Fibroblast of lung (primary cell): ENCODE measurements around the gene PDE11A.

ENCODE experiments used
- EZH2 ChIP-seq: IDR thresholded peaks from 2 replicates; pipeline ENCODE4 v1.5.1; 2012; ENCODE audit warnings: low read length, control low read depth, mild to moderate bottlenecking; ENCODE audit errors: missing control alignments
- TF ChIP-seq, protein P1 (sequence below), 2 donors: IDR thresholded peaks in 1 of 2; conservative IDR thresholded peaks in 1 of 2; 1 replicate in 1 of 2; 2 replicates in 1 of 2; pipeline ENCODE4 v1.5.1; 2011 to 2012; ENCODE audit warnings: low read length in 2 of 2, control low read depth in 1 of 2, inconsistent platforms in 1 of 2, low read depth in 1 of 2, mild to moderate bottlenecking in 1 of 2

DNA sequence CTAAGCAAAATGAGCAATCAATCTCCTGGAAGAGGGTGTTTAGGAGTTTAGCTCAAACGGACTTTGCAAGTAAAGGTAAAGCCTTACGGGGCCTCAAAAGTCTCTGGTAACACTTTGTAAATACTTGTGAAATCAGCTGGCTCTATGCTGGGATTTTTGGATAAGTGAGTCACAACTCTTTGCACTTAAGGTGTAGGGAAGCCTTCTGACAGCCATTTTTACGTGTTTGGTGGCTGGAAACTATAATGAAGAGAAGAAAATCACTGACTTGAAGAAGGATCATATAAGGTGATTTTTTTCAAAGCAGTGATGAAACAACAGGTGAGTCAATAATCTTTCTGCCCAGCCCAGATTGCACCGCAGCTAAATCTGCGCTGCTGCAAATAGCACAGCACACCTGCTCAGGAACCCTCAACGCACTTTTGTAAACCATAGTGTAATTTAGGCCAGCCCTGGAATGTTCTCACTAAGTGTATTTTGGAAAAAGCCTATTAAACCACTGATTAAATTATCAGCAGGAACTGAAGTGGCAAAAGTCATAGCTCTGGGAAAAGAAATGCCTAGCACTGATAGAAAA, 461.2 kb downstream of the PDE11A start:
- TF ChIP-seq EZH2 = no peak
- TF ChIP-seq, protein P1, sequence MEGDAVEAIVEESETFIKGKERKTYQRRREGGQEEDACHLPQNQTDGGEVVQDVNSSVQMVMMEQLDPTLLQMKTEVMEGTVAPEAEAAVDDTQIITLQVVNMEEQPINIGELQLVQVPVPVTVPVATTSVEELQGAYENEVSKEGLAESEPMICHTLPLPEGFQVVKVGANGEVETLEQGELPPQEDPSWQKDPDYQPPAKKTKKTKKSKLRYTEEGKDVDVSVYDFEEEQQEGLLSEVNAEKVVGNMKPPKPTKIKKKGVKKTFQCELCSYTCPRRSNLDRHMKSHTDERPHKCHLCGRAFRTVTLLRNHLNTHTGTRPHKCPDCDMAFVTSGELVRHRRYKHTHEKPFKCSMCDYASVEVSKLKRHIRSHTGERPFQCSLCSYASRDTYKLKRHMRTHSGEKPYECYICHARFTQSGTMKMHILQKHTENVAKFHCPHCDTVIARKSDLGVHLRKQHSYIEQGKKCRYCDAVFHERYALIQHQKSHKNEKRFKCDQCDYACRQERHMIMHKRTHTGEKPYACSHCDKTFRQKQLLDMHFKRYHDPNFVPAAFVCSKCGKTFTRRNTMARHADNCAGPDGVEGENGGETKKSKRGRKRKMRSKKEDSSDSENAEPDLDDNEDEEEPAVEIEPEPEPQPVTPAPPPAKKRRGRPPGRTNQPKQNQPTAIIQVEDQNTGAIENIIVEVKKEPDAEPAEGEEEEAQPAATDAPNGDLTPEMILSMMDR (conservative IDR thresholded peaks at IDR 0.05 in 1 of 2, IDR thresholded peaks at IDR 0.05 in 1 of 2; ENCODE audit: low read depth in 1 of 2, low read length in 2 of 2) = no peak
